ENCODE results near the gene DICER1. TPM values are rescaled to one million over a fixed set of nuclear protein-coding genes. Genes with fewer than 3 reads are reported as not detected.

DICER1 gene
- total and polyA plus RNA-seq, 9 of the 15 experiments (the other 6 are each of a cell fraction or from before 2014, with no cell fraction given), result 2.5 to 23.2 (median 12.4) TPM

- no peak overlapping the region for H3K9ac ChIP-seq (ENCODE audit: insufficient read depth in 1 of 2, low read depth in 2 of 2, low read length in 2 of 2)
- TF ChIP-seq ELF4 (CRISPR knock-in tag; IDR thresholded peaks at IDR 0.05), result no peak
- TF ChIP-seq XRCC5 (IDR thresholded peaks at IDR 0.05; ENCODE audit: low read depth, low read length), result no peak
- TF ChIP-seq ZNF436 (CRISPR knock-in tag; IDR thresholded peaks at IDR 0.05), result no peak
- TF ChIP-seq NFE2 (IDR thresholded peaks at IDR 0.05; ENCODE audit: low read depth), result no peak
- no peak for TF ChIP-seq ZNF717 (CRISPR knock-in tag; IDR thresholded peaks at IDR 0.05)
- no peak for TF ChIP-seq ZBTB8A (IDR thresholded peaks at IDR 0.05; ENCODE audit: partially characterized antibody)
- TF ChIP-seq MAZ (CRISPR knock-in tag; conservative IDR thresholded peaks at IDR 0.05 in 1 of 2, IDR thresholded peaks at IDR 0.05 in 1 of 2), result no peak
- TF ChIP-seq, protein P1, sequence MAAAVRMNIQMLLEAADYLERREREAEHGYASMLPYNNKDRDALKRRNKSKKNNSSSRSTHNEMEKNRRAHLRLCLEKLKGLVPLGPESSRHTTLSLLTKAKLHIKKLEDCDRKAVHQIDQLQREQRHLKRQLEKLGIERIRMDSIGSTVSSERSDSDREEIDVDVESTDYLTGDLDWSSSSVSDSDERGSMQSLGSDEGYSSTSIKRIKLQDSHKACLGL (CRISPR knock-in tag; IDR thresholded peaks at IDR 0.05; ENCODE audit: borderline replicate concordance, poor library complexity, severe bottlenecking), result no peak
- ChIA-PET POLR2A (interaction anchor here (0.7 kb wide), 2 partner anchors 57 to 92 kb away, joined by 3 read pairs; no protein-coding TSS in a partner anchor), CTCF (ENCODE audit: low intra/inter-chr PET ratio) (no interaction called here)
- no peaks in the 10 kb centered on the region for H3K9me3 ChIP-seq (replicated peaks; ENCODE audit: control insufficient read depth, insufficient read depth, low read depth, low read length)
- BruUV-seq (replicated peaks), result no TSS peak
- H3K9me1 ChIP-seq (ENCODE audit: control insufficient read depth, insufficient read depth, low read length), result no peaks in the 10 kb centered on the region
- H3K4me1 ChIP-seq (replicated peaks in 1 of 2; ENCODE audit: control insufficient read depth in 2 of 2, insufficient read depth in 2 of 2, low read length in 2 of 2), result no peaks in the 10 kb centered on the region
- no peak for FAIRE-seq
- H3K36me3 ChIP-seq (ENCODE audit: control insufficient read depth, insufficient read depth, low read length), result no peaks in the 10 kb centered on the region
- in situ Hi-C loops (cut with MboI) (no loop called here), intact Hi-C loops (cut with micrococcal nuclease) (no loop called here)
- H2AFZ ChIP-seq (ENCODE audit: low read depth, low read length), result no peak overlapping the region
- DNase-seq (ENCODE audit: extremely low read depth in 1 of 4, low spot score in 3 of 4), result no peak
- H3K4me3 ChIP-seq, result no peak overlapping the region
- no peak overlapping the region for H3K27ac ChIP-seq (ENCODE audit: extremely low read depth, low read depth, low read length)
- no peaks in the 10 kb centered on the region; the same call in 1 of the 2 replicates for H4K20me1 ChIP-seq (replicated peaks; ENCODE audit: control insufficient read depth, insufficient read depth, low read length)
- H3K4me2 ChIP-seq (ENCODE audit: insufficient read depth, low read length), result no peak overlapping the region
- ATAC-seq, result no peak
- peaks cover 0 to 25% of the 10 kb centered on the region in 2 experiments; a peak in 3 of 5 replicates for H3K27me3 ChIP-seq (ENCODE audit: control insufficient read depth in 2 of 2, insufficient read depth in 2 of 2, low read length in 2 of 2)
- 0% methylated on average over 6 of the region's 9 CpGs for WGBS (ENCODE audit: insufficient coverage, low coverage, missing lambda C conversion rate)
- H3K79me2 ChIP-seq (ENCODE audit: control insufficient read depth, insufficient read depth, low read length), result no peaks in the 10 kb centered on the region
Measured at GRCh38 chr14:95038521-95039250, 118.6 kb downstream of the DICER1 start.

Measured in K562 (cell line).